ENCODE data around the gene ZSWIM6. TPM values are rescaled to one million over a fixed set of nuclear protein-coding genes. Genes with fewer than 3 reads are reported as not detected.

Gene ZSWIM6
- total and polyA plus RNA-seq, 3 experiments from 2014 or later, result 0.64 to 6.0 (median 5.9) TPM

DNA sequence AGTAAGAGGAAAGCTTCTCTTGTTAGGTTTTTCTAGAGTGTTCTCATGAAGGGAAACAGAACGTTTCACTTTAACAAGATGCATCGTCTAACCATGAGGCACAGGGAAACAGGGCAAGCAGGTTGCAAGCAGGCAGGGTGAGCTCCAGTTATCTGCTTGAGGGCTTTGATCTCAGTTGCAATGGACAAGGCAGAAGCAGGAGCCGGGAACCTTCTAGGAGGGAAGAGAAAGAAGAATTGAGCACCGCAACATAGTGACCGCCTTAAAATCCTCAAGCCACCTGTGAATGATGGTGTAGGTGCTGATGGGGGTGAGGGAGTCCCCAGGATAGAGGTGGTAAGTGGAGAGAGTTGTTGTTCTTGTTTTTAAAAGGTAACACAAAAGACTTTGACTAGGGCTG lies 22.9 kb upstream of the ZSWIM6 start:
- no peaks in the 10 kb centered on the region for H3K4me1 ChIP-seq (ENCODE audit: insufficient read depth, low read length)
- H3K27ac ChIP-seq (ENCODE audit: low read depth, low read length), result no peak overlapping the region
- H3K36me3 Mint-ChIP-seq, result peaks cover 0 to 4% (median 1%) of the 10 kb centered on the region in 3 donors
- no peaks in the 10 kb centered on the region for H3K36me3 ChIP-seq (ENCODE audit: insufficient read depth, low read length)
- POLR2A ChIA-PET, result no interaction called here
- no peaks in the 10 kb centered on the region for H3K27me3 ChIP-seq (ENCODE audit: insufficient read depth, low read length, poor library complexity, severe bottlenecking)
- no peak for DNase-seq
- peaks cover 0 to 2% (median 0%) of the 10 kb centered on the region in 5 donors for H3K9me3 Mint-ChIP-seq
- no peaks in the 10 kb centered on the region for H3K4me1 Mint-ChIP-seq
- no peak overlapping the region for H3K27ac Mint-ChIP-seq
- H3K4me3 Mint-ChIP-seq, result no peak overlapping the region
- H3K27me3 Mint-ChIP-seq, result peaks cover 7 to 27% of the 10 kb centered on the region in 2 donors
- CTCF ChIA-PET, result no interaction called here
- H3K9me3 ChIP-seq (ENCODE audit: low read length), result no peaks in the 10 kb centered on the region
- no peak overlapping the region for H3K4me3 ChIP-seq (ENCODE audit: low read length)

DNA sequence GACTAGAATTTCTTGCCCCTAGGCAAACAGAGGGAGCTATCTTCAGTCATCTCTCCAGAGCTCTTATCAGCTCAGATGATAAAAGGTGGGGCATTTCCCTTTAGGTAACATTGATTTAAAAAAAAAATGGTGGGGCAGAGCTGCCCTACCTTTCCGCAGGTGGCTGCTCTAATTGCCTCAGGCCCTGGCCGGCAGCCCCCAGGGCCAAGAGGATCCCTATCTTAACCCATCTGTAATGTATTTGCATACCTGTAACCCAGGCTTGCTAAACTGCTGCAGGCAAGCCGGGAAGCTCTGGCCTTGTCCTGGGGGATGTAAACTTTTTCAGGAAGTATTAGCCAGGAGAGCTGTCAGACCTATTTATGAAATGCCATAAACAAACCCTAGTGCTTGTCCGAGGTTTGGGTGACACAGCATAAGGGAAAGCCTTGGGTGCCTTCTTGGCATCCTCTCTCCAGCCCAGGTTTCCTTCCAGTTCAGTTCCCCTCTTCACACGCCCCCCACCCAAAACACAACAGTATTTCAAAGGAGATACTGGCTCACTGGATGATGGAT lies 20.9 kb upstream of the ZSWIM6 start:
- Mint-ChIP-seq H3K27me3 (peaks cover 6 to 28% of the 10 kb centered on the region in 2 donors), H3K9me3 (peaks cover 0 to 2% (median 0%) of the 10 kb centered on the region in 5 donors), H3K36me3 (peaks cover 0 to 1% (median 0%) of the 10 kb centered on the region in 3 donors), H3K27ac (no peak overlapping the region), H3K4me1 (no peaks in the 10 kb centered on the region), H3K4me3 (no peak overlapping the region)
- no peaks in the 10 kb centered on the region for H3K27me3 ChIP-seq (ENCODE audit: insufficient read depth, low read length, poor library complexity, severe bottlenecking)
- no peaks in the 10 kb centered on the region for H3K9me3 ChIP-seq (ENCODE audit: low read length)
- no peak for DNase-seq
- H3K4me1 ChIP-seq (ENCODE audit: insufficient read depth, low read length), result no peaks in the 10 kb centered on the region
- ChIA-PET POLR2A (no interaction called here), CTCF (interaction anchor here (1.1 kb wide), 1 partner anchor 9 kb away, joined by 3 read pairs; no protein-coding TSS in a partner anchor)
- H3K4me3 ChIP-seq (ENCODE audit: low read length), result no peak overlapping the region
- no peaks in the 10 kb centered on the region for H3K36me3 ChIP-seq (ENCODE audit: insufficient read depth, low read length)
- H3K27ac ChIP-seq (ENCODE audit: low read depth, low read length), result no peak overlapping the region

DNA sequence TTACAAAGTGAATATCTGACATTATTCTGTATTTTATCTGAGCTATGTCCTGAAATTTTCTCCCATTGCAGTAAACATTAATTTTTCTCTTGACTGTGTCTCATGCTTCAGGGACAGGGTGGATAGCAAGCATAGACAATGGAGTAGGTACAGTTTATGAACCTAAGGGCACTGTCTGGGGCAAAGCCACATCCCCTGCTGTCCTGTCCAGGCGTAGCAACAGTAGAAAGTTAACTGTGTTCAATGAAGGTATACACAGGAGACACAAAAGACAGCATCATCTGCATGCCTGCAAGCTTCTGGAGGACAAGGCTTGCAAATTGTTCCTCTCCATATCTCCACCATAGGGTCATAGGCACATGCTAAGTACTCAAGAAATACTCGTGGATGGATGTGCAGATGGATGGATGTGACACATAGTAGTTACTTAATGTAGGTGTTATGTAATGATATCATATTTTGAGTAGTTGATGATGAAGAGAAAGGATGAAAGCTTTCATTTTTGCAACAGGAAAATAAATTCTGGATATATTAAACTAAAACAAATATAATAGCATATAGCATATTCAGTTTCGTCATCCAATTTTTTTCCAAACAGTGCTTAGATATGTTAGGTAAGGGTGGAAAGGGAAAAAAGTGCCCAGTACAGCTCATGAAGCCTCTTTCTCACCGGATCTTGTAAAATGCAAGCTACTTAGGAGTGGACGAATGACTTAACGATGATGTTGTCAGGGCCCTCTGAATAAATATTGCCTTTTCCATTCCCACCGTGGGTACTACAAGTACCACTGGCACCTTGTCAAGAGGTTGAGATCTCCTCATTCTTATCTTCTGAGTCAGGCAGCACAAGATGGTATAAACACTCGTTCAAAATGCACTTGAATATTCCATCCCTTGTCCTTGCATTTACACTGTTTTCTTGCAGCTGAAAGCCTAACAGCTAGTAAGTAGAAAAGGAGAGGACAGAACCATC lies 19.9 kb upstream of the ZSWIM6 start:
- no peak overlapping the region for H3K27ac ChIP-seq (ENCODE audit: low read depth, low read length)
- H3K4me1 ChIP-seq (ENCODE audit: insufficient read depth, low read length), result no peaks in the 10 kb centered on the region
- H3K4me3 ChIP-seq (ENCODE audit: low read length), result no peak overlapping the region
- H3K27me3 Mint-ChIP-seq, result peaks cover 6 to 23% of the 10 kb centered on the region in 2 donors
- ChIA-PET CTCF (interaction anchor here (1.1 kb wide), 1 partner anchor 8 kb away, joined by 3 read pairs; no protein-coding TSS in a partner anchor), POLR2A (no interaction called here)
- H3K36me3 ChIP-seq (ENCODE audit: insufficient read depth, low read length), result no peaks in the 10 kb centered on the region
- DNase-seq, result no peak
- no peaks in the 10 kb centered on the region for H3K27me3 ChIP-seq (ENCODE audit: insufficient read depth, low read length, poor library complexity, severe bottlenecking)
- H3K4me1 Mint-ChIP-seq, result no peaks in the 10 kb centered on the region
- H3K9me3 ChIP-seq (ENCODE audit: low read length), result no peaks in the 10 kb centered on the region
- H3K36me3 Mint-ChIP-seq, result peaks cover 0 to 1% (median 0%) of the 10 kb centered on the region in 3 donors
- H3K27ac Mint-ChIP-seq, result no peak overlapping the region
- H3K4me3 Mint-ChIP-seq, result no peak overlapping the region
- peaks cover 0 to 2% (median 0%) of the 10 kb centered on the region in 5 donors for H3K9me3 Mint-ChIP-seq

DNA sequence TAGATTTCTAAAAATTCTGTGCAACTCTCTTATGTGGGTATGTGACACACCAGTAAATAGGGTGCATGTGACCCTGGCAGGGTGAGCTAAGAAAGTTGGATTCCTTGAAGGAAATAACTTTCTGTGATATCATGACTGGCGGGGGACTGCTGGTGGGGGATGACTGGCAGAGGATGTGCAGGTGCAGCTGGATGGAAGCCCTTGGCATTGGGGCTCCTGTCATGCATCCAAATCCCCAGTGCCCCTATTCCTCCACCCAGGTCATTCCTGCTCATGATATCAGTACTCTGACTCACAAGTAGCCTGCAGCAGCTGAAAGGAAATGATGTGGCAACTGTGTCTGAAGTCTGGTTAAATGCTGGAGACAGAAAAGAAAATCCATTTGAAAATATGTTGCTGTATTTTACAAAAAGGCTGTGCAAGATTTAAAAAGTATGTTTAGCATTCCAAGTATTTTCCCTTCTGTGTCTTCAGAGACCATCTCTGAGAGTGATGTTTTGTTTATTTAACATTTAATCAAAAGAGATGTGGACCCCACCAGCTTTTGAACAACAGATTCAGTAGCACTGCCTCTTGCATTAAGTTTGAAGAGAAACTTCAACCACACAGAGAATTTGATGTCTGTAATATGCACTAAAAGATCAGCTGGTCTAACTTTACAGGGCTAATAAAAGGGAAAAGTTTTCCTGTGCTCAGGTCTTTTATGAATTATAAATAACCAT lies 17.9 kb upstream of the ZSWIM6 start:
- Histone ChIP-seq H3K4me1 (ENCODE audit: insufficient read depth, low read length) (peaks cover 3% of the 10 kb centered on the region), H3K27ac (ENCODE audit: low read depth, low read length) (no peak overlapping the region), H3K9me3 (ENCODE audit: low read length) (no peaks in the 10 kb centered on the region), H3K4me3 (ENCODE audit: low read length) (no peak overlapping the region), H3K36me3 (ENCODE audit: insufficient read depth, low read length) (no peaks in the 10 kb centered on the region), H3K27me3 (ENCODE audit: insufficient read depth, low read length, poor library complexity, severe bottlenecking) (no peaks in the 10 kb centered on the region)
- Mint-ChIP-seq H3K27me3 (peaks cover 11 to 34% of the 10 kb centered on the region in 2 donors), H3K4me3 (no peak overlapping the region), H3K9me3 (no peaks in the 10 kb centered on the region), H3K27ac (no peak overlapping the region), H3K36me3 (peaks cover 0 to 1% (median 0%) of the 10 kb centered on the region in 3 donors), H3K4me1 (peaks cover 0 to 2% (median 2%) of the 10 kb centered on the region in 3 donors)
- no peak for DNase-seq
- ChIA-PET POLR2A (interaction anchor here (0.5 kb wide), 1 partner anchor 51 kb away, joined by 3 read pairs; no protein-coding TSS in a partner anchor), CTCF (interaction anchor here (0.9 to 1.5 kb wide), 2 partner anchors 16 to 18 kb away, joined by 3 read pairs; no protein-coding TSS in a partner anchor)

DNA sequence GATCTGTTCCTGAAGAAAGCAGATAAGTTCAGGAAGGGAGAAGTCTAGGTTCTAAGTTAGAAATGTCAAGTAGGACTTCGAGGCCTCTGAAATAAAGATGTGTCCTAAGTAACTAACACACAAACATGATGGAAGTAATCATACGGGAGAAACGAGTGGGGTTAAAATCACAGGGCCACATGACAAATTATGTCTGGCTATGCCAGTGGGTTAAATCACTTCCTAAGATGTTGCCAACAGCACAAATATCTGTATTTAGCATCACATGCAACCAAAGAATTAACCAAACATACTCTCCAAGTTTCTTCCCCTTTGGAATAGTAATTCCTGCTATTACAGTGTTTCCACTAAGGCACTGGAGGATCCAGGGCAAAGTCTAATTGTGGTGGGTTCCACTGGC lies 13.7 kb upstream of the ZSWIM6 start:
- H3K4me3 Mint-ChIP-seq, result no peak overlapping the region
- Histone ChIP-seq H3K9me3 (ENCODE audit: low read length) (no peaks in the 10 kb centered on the region), H3K4me3 (ENCODE audit: low read length) (no peak overlapping the region), H3K27me3 (ENCODE audit: insufficient read depth, low read length, poor library complexity, severe bottlenecking) (no peaks in the 10 kb centered on the region), H3K27ac (ENCODE audit: low read depth, low read length) (no peak overlapping the region), H3K36me3 (ENCODE audit: insufficient read depth, low read length) (no peaks in the 10 kb centered on the region), H3K4me1 (ENCODE audit: insufficient read depth, low read length) (peaks cover 10% of the 10 kb centered on the region)
- H3K4me1 Mint-ChIP-seq, result peaks cover 0 to 9% (median 8%) of the 10 kb centered on the region in 3 donors
- ChIA-PET POLR2A (no interaction called here), CTCF (no interaction called here)
- no peak overlapping the region for H3K27ac Mint-ChIP-seq
- no peaks in the 10 kb centered on the region for H3K9me3 Mint-ChIP-seq
- no peak for DNase-seq
- H3K36me3 Mint-ChIP-seq, result peaks cover 0 to 5% (median 0%) of the 10 kb centered on the region in 3 donors
- peaks cover 12 to 67% of the 10 kb centered on the region in 2 donors for H3K27me3 Mint-ChIP-seq

DNA sequence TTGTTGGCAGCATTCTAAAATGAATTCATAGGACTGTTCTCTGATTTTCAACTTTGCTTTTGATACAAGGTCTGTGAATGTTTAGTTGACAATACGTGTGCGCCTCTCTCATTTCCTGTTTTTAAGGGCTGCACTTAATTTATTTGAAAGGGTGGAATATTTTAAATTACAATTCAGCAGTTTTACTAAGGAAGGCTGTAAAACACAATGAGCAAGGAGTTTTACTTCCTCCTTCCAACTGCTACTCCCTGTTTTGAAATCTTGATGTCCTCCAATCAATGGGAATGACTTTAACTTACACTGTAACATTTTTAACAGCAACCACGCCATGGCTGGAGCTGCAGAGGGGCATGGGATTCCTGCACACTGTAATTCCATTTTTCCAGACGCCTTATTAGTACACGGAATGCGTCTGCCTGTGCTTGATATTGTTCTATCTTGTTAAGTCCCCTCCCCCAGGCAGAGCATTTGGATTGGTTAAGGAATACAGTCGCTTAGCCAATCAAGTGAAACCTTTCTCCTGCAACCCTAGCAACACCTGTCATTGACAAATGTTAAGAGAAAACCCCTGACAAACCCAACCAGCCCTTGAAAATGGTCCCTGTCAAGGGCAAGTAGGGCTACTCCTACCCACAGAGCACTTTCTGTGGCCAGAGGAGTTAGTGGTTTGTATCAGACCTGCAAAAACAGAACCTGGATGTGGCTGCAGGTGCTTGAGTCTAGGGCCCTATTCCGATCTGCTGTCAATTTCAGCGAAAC lies 12.5 kb upstream of the ZSWIM6 start:
- Mint-ChIP-seq H3K27me3 (peaks cover 14 to 74% of the 10 kb centered on the region in 2 donors), H3K4me3 (peak overlapping the region in 4 of 7 donors; percentile 9 to 58 (median 22)), H3K9me3 (no peaks in the 10 kb centered on the region), H3K27ac (no peak overlapping the region), H3K36me3 (peaks cover 0 to 5% (median 0%) of the 10 kb centered on the region in 3 donors), H3K4me1 (peaks cover 0 to 12% (median 8%) of the 10 kb centered on the region in 3 donors)
- ChIA-PET CTCF (interaction anchor here (1.1 kb wide), 1 partner anchor 8 kb away, joined by 3 read pairs; no protein-coding TSS in a partner anchor), POLR2A (no interaction called here)
- no peaks in the 10 kb centered on the region for H3K36me3 ChIP-seq (ENCODE audit: insufficient read depth, low read length)
- H3K27me3 ChIP-seq (ENCODE audit: insufficient read depth, low read length, poor library complexity, severe bottlenecking), result no peaks in the 10 kb centered on the region
- H3K27ac ChIP-seq (ENCODE audit: low read depth, low read length), result no peak overlapping the region
- H3K4me1 ChIP-seq (ENCODE audit: insufficient read depth, low read length), result peaks cover 10% of the 10 kb centered on the region
- no peak overlapping the region for H3K4me3 ChIP-seq (ENCODE audit: low read length)
- no peaks in the 10 kb centered on the region for H3K9me3 ChIP-seq (ENCODE audit: low read length)
- no peak for DNase-seq

DNA sequence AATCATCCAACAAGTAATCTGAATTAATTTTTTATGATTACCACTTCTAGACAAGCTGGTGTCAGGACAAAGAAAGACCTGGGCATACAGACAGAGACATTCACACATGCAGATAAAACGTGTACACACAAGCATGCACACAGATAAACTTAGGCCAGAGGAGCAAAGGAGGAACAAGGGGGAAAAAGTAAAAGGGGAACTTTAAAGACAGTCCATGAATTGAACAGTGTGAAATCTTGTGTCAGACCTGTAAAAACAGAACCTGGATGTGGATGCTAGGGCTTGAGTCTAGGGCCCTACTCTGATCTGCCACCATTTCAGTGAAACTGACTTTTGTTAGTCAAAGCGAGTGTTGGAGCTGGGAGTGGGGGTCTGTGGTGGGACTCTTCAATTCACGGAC lies 11.2 kb upstream of the ZSWIM6 start:
- DNase-seq, result no peak
- H3K27ac ChIP-seq (ENCODE audit: low read depth, low read length), result no peak overlapping the region
- Mint-ChIP-seq H3K4me1 (peaks cover 0 to 12% (median 8%) of the 10 kb centered on the region in 3 donors), H3K27me3 (peaks cover 14 to 69% of the 10 kb centered on the region in 2 donors), H3K27ac (no peak overlapping the region), H3K36me3 (peaks cover 0 to 5% (median 0%) of the 10 kb centered on the region in 3 donors), H3K9me3 (no peaks in the 10 kb centered on the region), H3K4me3 (no peak overlapping the region)
- H3K36me3 ChIP-seq (ENCODE audit: insufficient read depth, low read length), result no peaks in the 10 kb centered on the region
- peaks cover 10% of the 10 kb centered on the region for H3K4me1 ChIP-seq (ENCODE audit: insufficient read depth, low read length)
- POLR2A ChIA-PET, result no interaction called here
- H3K27me3 ChIP-seq (ENCODE audit: insufficient read depth, low read length, poor library complexity, severe bottlenecking), result no peaks in the 10 kb centered on the region
- no peaks in the 10 kb centered on the region for H3K9me3 ChIP-seq (ENCODE audit: low read length)
- CTCF ChIA-PET, result interaction anchor here (0.6 to 1.1 kb wide), 2 partner anchors 9 to 44 kb away, joined by 3 read pairs; no protein-coding TSS in a partner anchor
- no peak overlapping the region for H3K4me3 ChIP-seq (ENCODE audit: low read length)

Data from CD8-positive, alpha-beta memory T cell (primary cell).